Left ventricle myocardium inferior (tissue), 1 donor: ENCODE data around the gene BCL2L13. TPM values are rescaled to one million over a fixed set of nuclear protein-coding genes. Genes with fewer than 3 reads are reported as not detected.

Experiments
- microRNA-seq: library from miRNA; unstranded; fragments of <30 nt; microRNA quantifications from one replicate; pipeline ENCODE4 v1.2.0, GENCODE V29; 2020
- total RNA-seq: library from RNA; stranded (reverse); fragmentation: NEBNext Ultra II Directional; extraction: Animal tissue kit (Norgen Biotek cat#: 25700); gene quantifications from one replicate; pipeline ENCODE4 v1.2.1, GENCODE V29; 2021
- donor health status: DM: no; HTN: yes; CAD: no; lungs with severe emphysema.

Gene BCL2L13
- total RNA-seq, 1 donor from 2014 or later: 111 TPM

Small RNA genes within 50 kb of the gene (microRNA-seq; reads per million reads assigned to microRNA genes)
- not detected for gene MIR3198-1

Other genes starting within 250 kb of the BCL2L13 start
- 2.7 TPM for gene SLC25A18, start 75.3 kb upstream of the BCL2L13 start, total RNA-seq
- gene ATP6V1E1, start 10.0 kb upstream of the BCL2L13 start, total RNA-seq: 213 TPM
- gene BID, start 135.7 kb downstream of the BCL2L13 start, total RNA-seq: 14.5 TPM